H1 (cell line): ENCODE data around the gene DNAJC22. TPM values are rescaled to one million over a fixed set of nuclear protein-coding genes. Genes with fewer than 3 reads are reported as not detected.

Source experiments
- CTCF ChIA-PET: fragments of 300-600 bp; sonication (Branson Sonifier 250); formaldehyde crosslinking; loops from one replicate; lab custom pipeline; 2021; ENCODE audit not compliant: partially characterized antibody; lab: Charles Lee
- POLR2A ChIA-PET: fragments of 300-600 bp; sonication (Branson Sonifier 250); formaldehyde crosslinking; loops from one replicate; lab custom pipeline; 2021; ENCODE audit warnings: inconsistent platforms; ENCODE audit not compliant: partially characterized antibody; lab: Charles Lee
- DNase-seq, 2 experiments: peaks; one replicate each; pipeline versions ENCODE4 v3.0.0 to v3.0.0-alpha.2; 2010 to 2022; ENCODE audit warnings: low spot score in 2 of 2, low read depth in 1 of 2, mixed read lengths in 1 of 2
- FAIRE-seq: peaks from 2 replicates; lab custom pipeline; 2011; peaks lifted over from hg19 to GRCh38; lab: Jason Lieb, UNC
- H2AFZ ChIP-seq: 2 replicates; pipeline ENCODE4 v1.8.1; 2012; ENCODE audit warnings: low read length, inconsistent platforms
- H2AK5ac ChIP-seq: 2 replicates; pipeline ENCODE4 v1.6.1; 2013; ENCODE audit warnings: low read depth, low read length
- H2BK120ac ChIP-seq: replicated peaks from 2 replicates; pipeline ENCODE3; 2013; ENCODE audit warnings: low read depth, low read length, inconsistent platforms
- H2BK12ac ChIP-seq: 2 replicates; pipeline ENCODE4 v1.6.1; 2013; ENCODE audit warnings: low read depth, low read length
- H2BK15ac ChIP-seq: 2 replicates; pipeline ENCODE4 v1.6.1; 2013; ENCODE audit warnings: low read length
- H2BK20ac ChIP-seq: 2 replicates; pipeline ENCODE4 v1.6.1; 2013; ENCODE audit warnings: low read length
- H2BK5ac ChIP-seq: 2 replicates; pipeline ENCODE4 v1.6.1; 2013; ENCODE audit warnings: low read depth, low read length
- H3K14ac ChIP-seq: 2 replicates; pipeline ENCODE4 v1.6.1; 2013; ENCODE audit warnings: inconsistent platforms; ENCODE audit not compliant: insufficient read length
- H3K18ac ChIP-seq: 2 replicates; pipeline ENCODE4 v1.6.1; 2013; ENCODE audit warnings: low read length; ENCODE audit errors: extremely low read depth
- H3K23ac ChIP-seq: 2 replicates; pipeline ENCODE4 v1.6.1; 2013; ENCODE audit warnings: inconsistent platforms; ENCODE audit not compliant: insufficient read length
- H3K23me2 ChIP-seq: 2 replicates; pipeline ENCODE4 v1.6.1; 2013; ENCODE audit warnings: low read depth, low read length
- H3K27ac ChIP-seq: 2 replicates; pipeline ENCODE4 v1.6.1; 2011; ENCODE audit warnings: low read depth, low read length, inconsistent platforms
- H3K27me3 ChIP-seq, 4 experiments: replicated peaks in 1 of 4; 1 replicate in 1 of 4; 2 replicates in 3 of 4; pipeline versions ENCODE4 v1.6.1 to v1.8.1; 2011 to 2013; ENCODE audit warnings: low read length in 3 of 4, mild to moderate bottlenecking in 3 of 4, inconsistent platforms in 2 of 4, mixed read lengths in 2 of 4, moderate library complexity in 1 of 4; ENCODE audit not compliant: control insufficient read depth in 3 of 4, insufficient read depth in 3 of 4; ENCODE audit errors: extremely low read depth in 1 of 4
- H3K36me3 ChIP-seq, 4 experiments: 2 replicates each; pipeline versions ENCODE4 v1.6.1 to v1.8.1; 2011 to 2013; ENCODE audit warnings: mild to moderate bottlenecking in 4 of 4, low read length in 3 of 4, moderate library complexity in 2 of 4, control low read depth in 1 of 4, inconsistent platforms in 1 of 4; ENCODE audit not compliant: insufficient read depth in 4 of 4, control insufficient read depth in 2 of 4
- H3K4ac ChIP-seq: replicated peaks from 2 replicates; pipeline ENCODE3; 2013; ENCODE audit warnings: low read length, low read depth, mixed read lengths, inconsistent platforms; ENCODE audit not compliant: insufficient read length
- H3K4me1 ChIP-seq, 4 experiments: replicated peaks in 1 of 4; 1 replicate in 1 of 4; 2 replicates in 3 of 4; pipeline versions ENCODE4 v1.6.1 to v1.8.1; 2011 to 2013; ENCODE audit warnings: low read length in 3 of 4, inconsistent platforms in 2 of 4, mixed read lengths in 1 of 4; ENCODE audit not compliant: insufficient read depth in 4 of 4, control insufficient read depth in 3 of 4
- H3K4me2 ChIP-seq, 2 experiments: 2 replicates each; pipeline versions ENCODE4 v1.6.1 to v1.8.1; 2011 to 2013; ENCODE audit warnings: low read depth in 2 of 2, low read length in 2 of 2, control low read depth in 1 of 2, inconsistent platforms in 1 of 2, mild to moderate bottlenecking in 1 of 2; ENCODE audit not compliant: insufficient read depth in 1 of 2
- H3K4me3 ChIP-seq, 4 experiments: fragments of 200-600, 300-600 bp in 1 of 4; sonication (generic), shearing (Covaris generic), sonication (Bioruptor Twin) in 1 of 4; 2 replicates each; pipeline versions ENCODE4 v1.5.1 to v1.8.1; 2011 to 2016; ENCODE audit warnings: low read length in 4 of 4, low read depth in 3 of 4, control low read depth in 2 of 4, inconsistent platforms in 2 of 4, mild to moderate bottlenecking in 2 of 4, mixed read lengths in 1 of 4, moderate library complexity in 1 of 4; ENCODE audit not compliant: insufficient read depth in 2 of 4; ENCODE audit errors: extremely low read depth in 1 of 4
- H3K56ac ChIP-seq: replicated peaks from 2 replicates; pipeline ENCODE3; 2013; ENCODE audit warnings: low read depth, mild to moderate bottlenecking, mixed read lengths, low read length, inconsistent platforms; ENCODE audit not compliant: insufficient read length
- H3K79me1 ChIP-seq: 2 replicates; pipeline ENCODE4 v1.6.1; 2013; ENCODE audit warnings: low read depth, low read length, control low read depth
- H3K79me2 ChIP-seq, 2 experiments: 2 replicates each; pipeline versions ENCODE4 v1.6.1 to v1.8.1; 2012 to 2013; ENCODE audit warnings: low read length in 2 of 2, mild to moderate bottlenecking in 2 of 2, inconsistent platforms in 1 of 2; ENCODE audit not compliant: insufficient read depth in 2 of 2, control insufficient read depth in 1 of 2
- H3K9ac ChIP-seq, 4 experiments: replicated peaks in 1 of 4; 1 replicate in 1 of 4; 2 replicates in 3 of 4; pipeline versions ENCODE4 v1.6.1 to v1.8.1; 2011 to 2013; ENCODE audit warnings: low read depth in 3 of 4, low read length in 3 of 4, control low read depth in 2 of 4, mild to moderate bottlenecking in 2 of 4, moderate library complexity in 2 of 4, inconsistent platforms in 1 of 4; ENCODE audit errors: extremely low read depth in 1 of 4
- H3K9me3 ChIP-seq, 2 experiments: 2 replicates each; pipeline versions ENCODE4 v1.6.1 to v1.8.1; 2012 to 2013; ENCODE audit warnings: mild to moderate bottlenecking in 2 of 2, moderate library complexity in 2 of 2, control low read depth in 1 of 2, inconsistent platforms in 1 of 2, low read depth in 1 of 2, low read length in 1 of 2, mixed read lengths in 1 of 2; ENCODE audit not compliant: insufficient read depth in 2 of 2
- H4K20me1 ChIP-seq, 2 experiments: replicated peaks in 1 of 2; 2 replicates each; pipeline versions ENCODE3 to v1.8.1; 2011 to 2013; ENCODE audit warnings: inconsistent platforms in 2 of 2, low read length in 2 of 2, mild to moderate bottlenecking in 1 of 2; ENCODE audit not compliant: insufficient read depth in 2 of 2, control insufficient read depth in 1 of 2
- H4K5ac ChIP-seq: 2 replicates; pipeline ENCODE4 v1.6.1; 2013; ENCODE audit warnings: low read length, low read depth, mixed read lengths, inconsistent platforms; ENCODE audit not compliant: insufficient read length
- H4K8ac ChIP-seq: 2 replicates; pipeline ENCODE4 v1.8.0; 2013; ENCODE audit warnings: mild to moderate bottlenecking, moderate library complexity, low read length, inconsistent platforms; ENCODE audit not compliant: insufficient read depth; ENCODE audit errors: extremely low read depth
- H4K91ac ChIP-seq: replicated peaks from 2 replicates; pipeline ENCODE3; 2013; ENCODE audit warnings: low read length, mixed read lengths, inconsistent platforms; ENCODE audit not compliant: insufficient read length
- CHD2 ChIP-seq: IDR thresholded peaks from 2 replicates; pipeline ENCODE4 v1.6.1; 2012; ENCODE audit warnings: low read length, improper control_type of control experiment
- YY1 ChIP-seq: IDR thresholded peaks from 2 replicates; pipeline ENCODE4 v1.6.1; 2011; ENCODE audit warnings: low read depth, mild to moderate bottlenecking, low read length
- WGBS, 2 experiments: shearing (Covaris generic) in 1 of 2; methylation state at CpG; one replicate each; pipeline versions ENCODE4 v1.1.6 to v1.1.7; 2013 to 2015; ENCODE audit warnings: low lambda C conversion rate in 2 of 2, mixed read lengths in 2 of 2, inconsistent platforms in 1 of 2, low coverage in 1 of 2, missing lambda C conversion rate in 1 of 2; ENCODE audit not compliant: insufficient replicate concordance in 2 of 2, insufficient coverage in 1 of 2, insufficient read length in 1 of 2; ENCODE audit errors: extremely low coverage in 1 of 2, missing lambda C conversion rate in 1 of 2; 5-methylcytosine and 5-hydroxymethylcytosine counted together
- polyA plus RNA-seq, 7 experiments: library from polyadenylated mRNA; depleted of rRNA in 3 of 7; stranded (reverse) in 5 of 7; unstranded in 2 of 7; fragments of >200 nt in 5 of 7; fragments of 200-250 nt in 2 of 7; gene quantifications; 1 replicate in 5 of 7; 2 replicates in 1 of 7; 4 replicates in 1 of 7; pipeline versions ENCODE4 v1.2.1 to v1.2.3, GENCODE V29; 2011 to 2013; ENCODE audit warnings: missing spikeins in 2 of 7, mixed read lengths in 2 of 7
- total RNA-seq: library from RNA; stranded (reverse); fragmentation: NEBNext Ultra II Directional; extraction: Animal tissue kit (Norgen Biotek cat#: 25700); gene quantifications from 2 replicates; pipeline ENCODE4 v1.2.1, GENCODE V29; 2021

The DNAJC22 gene
- total and polyA plus RNA-seq, 2 of the 8 experiments (the other 6 are each of a cell fraction or from before 2014, with no cell fraction given): 0.20 to 0.39 TPM

DNA sequence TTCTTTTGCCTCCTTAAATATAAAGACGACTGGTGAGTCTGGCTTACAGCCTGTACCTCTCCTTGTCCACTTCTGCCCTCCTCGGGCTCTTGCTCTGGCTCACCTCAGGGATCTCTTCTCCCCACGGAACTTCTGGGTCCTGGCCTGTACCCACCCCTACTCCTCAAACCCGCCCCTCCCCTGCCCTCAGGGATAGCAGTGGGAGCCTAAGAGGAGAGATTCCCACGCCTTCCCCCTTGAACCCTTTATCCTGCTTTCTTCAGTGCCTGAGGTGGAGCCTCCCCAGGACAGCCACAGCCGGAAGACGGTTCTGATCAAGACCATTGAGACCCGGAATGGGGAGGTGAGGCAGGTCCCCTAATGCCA, 49.0 kb upstream of the DNAJC22 start:
- no peak overlapping the region for H3K9ac ChIP-seq
- no peak overlapping the region for H2BK120ac ChIP-seq
- no peak overlapping the region for H4K5ac ChIP-seq
- peaks cover 11% of the 10 kb centered on the region; the same call in 1 of the 2 replicates for H3K23me2 ChIP-seq
- no peak for FAIRE-seq
- H3K4me2 ChIP-seq: peak overlapping the region; percentile 60 to 99
- H3K18ac ChIP-seq: no peak overlapping the region; the same call in 1 of the 2 replicates
- no peak overlapping the region for H3K27ac ChIP-seq
- H4K20me1 ChIP-seq: peaks cover 2 to 20% of the 10 kb centered on the region in 2 experiments
- H2BK5ac ChIP-seq: no peak overlapping the region
- H3K9me3 ChIP-seq: no peaks in the 10 kb centered on the region
- peaks cover 0 to 35% (median 16%) of the 10 kb centered on the region in 4 experiments; a peak in 6 of 7 replicates for H3K4me1 ChIP-seq
- no peak overlapping the region for H3K23ac ChIP-seq
- no peak overlapping the region for H3K4ac ChIP-seq
- H3K79me2 ChIP-seq: no peaks in the 10 kb centered on the region
- H2AK5ac ChIP-seq: no peak overlapping the region
- peak overlapping the region in 2 of 4 experiments; percentile 15 to 59; a peak in 3 of 8 replicates for H3K4me3 ChIP-seq
- no peak overlapping the region for H4K8ac ChIP-seq
- peaks cover 46 to 63% (median 59%) of the 10 kb centered on the region in 4 experiments for H3K27me3 ChIP-seq
- WGBS, 2 experiments: 42% methylated on average over 6 of the region's 8 CpGs; no CpG with 5 or more reads in 1 of the 2 experiments
- no peak overlapping the region for H3K14ac ChIP-seq
- no peaks in the 10 kb centered on the region for H3K79me1 ChIP-seq
- H3K56ac ChIP-seq: no peak overlapping the region
- 0 out of 2 replicates have a peak, but pooled peaks have one; percentile 4 for TF ChIP-seq YY1
- TF ChIP-seq CHD2: no peak
- H3K36me3 ChIP-seq: no peaks in the 10 kb centered on the region
- H4K91ac ChIP-seq: no peak overlapping the region
- no peak overlapping the region for H2BK15ac ChIP-seq
- H2BK12ac ChIP-seq: no peak overlapping the region
- no peak overlapping the region for H2BK20ac ChIP-seq
- ChIA-PET CTCF (interaction anchor here (0.7 to 14.4 kb wide), 27 partner anchors 7 to 513 kb away, joined by 3 to 276 read pairs (median 4); partner anchors contain the start of genes C1QL4, DNAJC22 and TROAP), POLR2A (interaction anchor here (0.9 to 1.7 kb wide), 6 partner anchors 18 to 45 kb away, joined by 3 to 9 read pairs (median 5); partner anchors contain the start of genes TROAP and TUBA1C)
- H2AFZ ChIP-seq: no peak overlapping the region
- no peak for DNase-seq
